ENCODE results near the gene HIC1.

The HIC1 gene

GRCh38 chr17:2042390-2042847 lies 12.5 kb upstream of the HIC1 start:
- no peak for DNase-seq

GRCh38 chr17:2042933-2043332 lies 12.0 kb upstream of the HIC1 start:
- no peak for DNase-seq

- no peak for DNase-seq
Measured at GRCh38 chr17:2043785-2044184, 11.1 kb upstream of the HIC1 start.

- no peak for DNase-seq
Measured at GRCh38 chr17:2044263-2044894, 10.5 kb upstream of the HIC1 start.

- no peak for DNase-seq
Measured at GRCh38 chr17:2047590-2047989, 7.3 kb upstream of the HIC1 start.

- DNase-seq: no peak
Measured at GRCh38 chr17:2048805-2049204, 6.1 kb upstream of the HIC1 start.

- peak; percentile 83 for DNase-seq
Measured at GRCh38 chr17:2049333-2050299, 5.3 kb upstream of the HIC1 start.

- DNase-seq: no peak
Measured at GRCh38 chr17:2050300-2051060, 4.4 kb upstream of the HIC1 start.

GRCh38 chr17:2051061-2051932 lies 3.6 kb upstream of the HIC1 start:
- DNase-seq: no peak

GRCh38 chr17:2051933-2052559 lies 2.9 kb upstream of the HIC1 start:
- peak; percentile 37 for DNase-seq

GRCh38 chr17:2053380-2054261 lies 1.3 kb upstream of the HIC1 start:
- DNase-seq: peak; percentile 84

GRCh38 chr17:2054262-2054511 lies 716 bp upstream of the HIC1 start:
- DNase-seq: no peak

- DNase-seq: no peak
Measured at GRCh38 chr17:2055292-2056205, 646 bp downstream of the HIC1 start.

GRCh38 chr17:2056206-2057174 lies 1.6 kb downstream of the HIC1 start:
- DNase-seq: peak; percentile 81

- peak; percentile 77 for DNase-seq
Measured at GRCh38 chr17:2057175-2057759, 2.4 kb downstream of the HIC1 start.

- peak; percentile 78 for DNase-seq
Measured at GRCh38 chr17:2057760-2058585, 3.1 kb downstream of the HIC1 start.
